ENCODE results near the gene GPR171.
"Not testable (repeated sequence)": the region's sequence is repeated elsewhere in the genome, so short reads cannot be mapped to it uniquely, and the experiment has no call there.

Gene GPR171

GRCh38 chr3:151203051-151203420, at the start of gene GPR171:
Gene GPR171, minus strand, starts transcription at chr3:151203216. Its CDS starts 3,830 bp downstream, at chr3:151199386.
- no peak for DNase-seq

- no peak for DNase-seq
Measured at GRCh38 chr3:151248772-151249337, 45.8 kb upstream of the GPR171 start.

- not testable (repeated sequence) for DNase-seq
Measured at GRCh38 chr3:151242006-151242405, 39.0 kb upstream of the GPR171 start.

- DNase-seq: no peak
Measured at GRCh38 chr3:151236736-151237135, 33.7 kb upstream of the GPR171 start.

- DNase-seq: no peak
Measured at GRCh38 chr3:151236316-151236715, 33.3 kb upstream of the GPR171 start.

- no peak for DNase-seq
Measured at GRCh38 chr3:151234825-151235224, 31.8 kb upstream of the GPR171 start.

GRCh38 chr3:151232991-151233390, 30.0 kb upstream of the GPR171 start:
- DNase-seq: no peak

GRCh38 chr3:151232403-151232802, 29.4 kb upstream of the GPR171 start:
- not testable (repeated sequence) for DNase-seq

- no peak for DNase-seq
Measured at GRCh38 chr3:151230646-151231045, 27.6 kb upstream of the GPR171 start.

- no peak for DNase-seq
Measured at GRCh38 chr3:151228666-151229040, 25.6 kb upstream of the GPR171 start.

GRCh38 chr3:151227807-151228665, 25.0 kb upstream of the GPR171 start:
- DNase-seq: peak; percentile 56 to 77

GRCh38 chr3:151227266-151227806, 24.3 kb upstream of the GPR171 start:
- DNase-seq: no peak

- DNase-seq: no peak
Measured at GRCh38 chr3:151226825-151227224, 23.8 kb upstream of the GPR171 start.

- DNase-seq: peak in 1 of 2 experiments; percentile 8
Measured at GRCh38 chr3:151226088-151226563, 23.1 kb upstream of the GPR171 start.

GRCh38 chr3:151225040-151225975, 22.3 kb upstream of the GPR171 start:
- DNase-seq: no peak

- no peak for DNase-seq
Measured at GRCh38 chr3:151224268-151224866, 21.4 kb upstream of the GPR171 start.

GRCh38 chr3:151219056-151219455, 16.0 kb upstream of the GPR171 start:
- DNase-seq: no peak

- DNase-seq: no peak
Measured at GRCh38 chr3:151218136-151218535, 15.1 kb upstream of the GPR171 start.

GRCh38 chr3:151216641-151217607, 13.9 kb upstream of the GPR171 start:
- no peak for DNase-seq

GRCh38 chr3:151214459-151214858, 11.4 kb upstream of the GPR171 start:
- DNase-seq: no peak

GRCh38 chr3:151213881-151214280, 10.9 kb upstream of the GPR171 start:
- DNase-seq: no peak

Measured in NCI-H446 (cell line).